Measurements from ENCODE around the gene LGI1.

Gene LGI1

GRCh38 chr10:93754761-93755160 is 3.0 kb upstream of the LGI1 start:
- H3K27ac ChIP-seq = no peak overlapping the region
- no peaks in the 10 kb centered on the region for H3K4me1 ChIP-seq
- H3K9ac ChIP-seq = no peak overlapping the region
- no peak for TF ChIP-seq Cebpa-rat (IDR thresholded peaks at IDR 0.05)
- H3K36me3 ChIP-seq = no peaks in the 10 kb centered on the region
- H3K4me3 ChIP-seq = no peak overlapping the region
- H3K9me3 ChIP-seq = no peaks in the 10 kb centered on the region
- H4K20me1 ChIP-seq = no peaks in the 10 kb centered on the region
- H3K27me3 ChIP-seq = no peaks in the 10 kb centered on the region
- H3K4me2 ChIP-seq = no peak overlapping the region

GRCh38 chr10:93755443-93756116 is 2.2 kb upstream of the LGI1 start:
- no peak overlapping the region for H3K4me2 ChIP-seq
- no peaks in the 10 kb centered on the region for H3K27me3 ChIP-seq
- H3K4me3 ChIP-seq = no peak overlapping the region
- H3K4me1 ChIP-seq = no peaks in the 10 kb centered on the region
- H3K9ac ChIP-seq = no peak overlapping the region
- no peaks in the 10 kb centered on the region for H3K36me3 ChIP-seq
- H4K20me1 ChIP-seq = no peaks in the 10 kb centered on the region
- H3K27ac ChIP-seq = no peak overlapping the region
- H3K9me3 ChIP-seq = no peaks in the 10 kb centered on the region
- no peak for TF ChIP-seq Cebpa-rat (IDR thresholded peaks at IDR 0.05)

GRCh38 chr10:93756118-93756517 is 1.6 kb upstream of the LGI1 start:
- Histone ChIP-seq H3K9me3 (no peaks in the 10 kb centered on the region), H4K20me1 (no peaks in the 10 kb centered on the region), H3K9ac (no peak overlapping the region), H3K36me3 (no peaks in the 10 kb centered on the region), H3K4me2 (no peak overlapping the region), H3K4me3 (no peak overlapping the region), H3K27me3 (no peaks in the 10 kb centered on the region), H3K4me1 (no peaks in the 10 kb centered on the region), H3K27ac (no peak overlapping the region)
- no peak for TF ChIP-seq Cebpa-rat (IDR thresholded peaks at IDR 0.05)

GRCh38 chr10:93757136-93757535 is 600 bp upstream of the LGI1 start:
- Histone ChIP-seq H3K4me2 (no peak overlapping the region), H3K27me3 (no peaks in the 10 kb centered on the region), H3K4me3 (no peak overlapping the region), H3K9ac (no peak overlapping the region), H3K36me3 (no peaks in the 10 kb centered on the region), H3K27ac (no peak overlapping the region), H3K4me1 (no peaks in the 10 kb centered on the region), H3K9me3 (no peaks in the 10 kb centered on the region), H4K20me1 (no peaks in the 10 kb centered on the region)
- TF ChIP-seq Cebpa-rat (IDR thresholded peaks at IDR 0.05) = no peak

GRCh38 chr10:93758508-93758885 is 761 bp downstream of the LGI1 start:
- no peak overlapping the region for H3K4me2 ChIP-seq
- no peaks in the 10 kb centered on the region for H3K27me3 ChIP-seq
- no peak overlapping the region for H3K4me3 ChIP-seq
- TF ChIP-seq Cebpa-rat (IDR thresholded peaks at IDR 0.05) = no peak
- H3K27ac ChIP-seq = no peak overlapping the region
- no peaks in the 10 kb centered on the region for H3K9me3 ChIP-seq
- H3K36me3 ChIP-seq = no peaks in the 10 kb centered on the region
- no peak overlapping the region for H3K9ac ChIP-seq
- no peaks in the 10 kb centered on the region for H3K4me1 ChIP-seq
- no peaks in the 10 kb centered on the region for H4K20me1 ChIP-seq

GRCh38 chr10:93758891-93759410 is 1.2 kb downstream of the LGI1 start:
- H3K4me1 ChIP-seq = no peaks in the 10 kb centered on the region
- H3K9me3 ChIP-seq = no peaks in the 10 kb centered on the region
- H3K27me3 ChIP-seq = no peaks in the 10 kb centered on the region
- no peak overlapping the region for H3K4me3 ChIP-seq
- no peaks in the 10 kb centered on the region for H3K36me3 ChIP-seq
- H3K9ac ChIP-seq = no peak overlapping the region
- no peaks in the 10 kb centered on the region for H4K20me1 ChIP-seq
- no peak for TF ChIP-seq Cebpa-rat (IDR thresholded peaks at IDR 0.05)
- H3K27ac ChIP-seq = no peak overlapping the region
- H3K4me2 ChIP-seq = no peak overlapping the region

- no peak overlapping the region for H3K4me2 ChIP-seq
- H3K9me3 ChIP-seq = no peaks in the 10 kb centered on the region
- no peak for TF ChIP-seq Cebpa-rat (IDR thresholded peaks at IDR 0.05)
- H3K36me3 ChIP-seq = no peaks in the 10 kb centered on the region
- H3K27me3 ChIP-seq = no peaks in the 10 kb centered on the region
- H3K27ac ChIP-seq = no peak overlapping the region
- no peak overlapping the region for H3K9ac ChIP-seq
- H3K4me1 ChIP-seq = no peaks in the 10 kb centered on the region
- no peak overlapping the region for H3K4me3 ChIP-seq
- H4K20me1 ChIP-seq = no peaks in the 10 kb centered on the region
Measured at GRCh38 chr10:93760490-93760889, 2.8 kb downstream of the LGI1 start.

GRCh38 chr10:93762979-93763391 is 5.2 kb downstream of the LGI1 start:
- H3K36me3 ChIP-seq = no peaks in the 10 kb centered on the region
- H3K9ac ChIP-seq = no peak overlapping the region
- no peak for TF ChIP-seq Cebpa-rat (IDR thresholded peaks at IDR 0.05)
- H3K27ac ChIP-seq = no peak overlapping the region
- no peaks in the 10 kb centered on the region for H3K27me3 ChIP-seq
- no peaks in the 10 kb centered on the region for H4K20me1 ChIP-seq
- H3K4me3 ChIP-seq = no peak overlapping the region
- H3K4me2 ChIP-seq = no peak overlapping the region
- H3K4me1 ChIP-seq = no peaks in the 10 kb centered on the region
- H3K9me3 ChIP-seq = no peaks in the 10 kb centered on the region

- Histone ChIP-seq H3K4me3 (no peak overlapping the region), H3K27me3 (no peaks in the 10 kb centered on the region), H4K20me1 (no peaks in the 10 kb centered on the region), H3K9me3 (no peaks in the 10 kb centered on the region), H3K36me3 (no peaks in the 10 kb centered on the region), H3K9ac (no peak overlapping the region), H3K27ac (no peak overlapping the region), H3K4me2 (no peak overlapping the region), H3K4me1 (no peaks in the 10 kb centered on the region)
- no peak for TF ChIP-seq Cebpa-rat (IDR thresholded peaks at IDR 0.05)
Measured at GRCh38 chr10:93766918-93767317, 9.2 kb downstream of the LGI1 start.

- no peak overlapping the region for H3K4me2 ChIP-seq
Measured at GRCh38 chr10:93767724-93768399, 10.1 kb downstream of the LGI1 start.

More at GRCh38 chr10:93767724-93768399, 10.1 kb downstream of the LGI1 start:
- H3K4me1 ChIP-seq = no peaks in the 10 kb centered on the region
- no peak overlapping the region for H3K9ac ChIP-seq
- H3K36me3 ChIP-seq = no peaks in the 10 kb centered on the region
- no peak for TF ChIP-seq Cebpa-rat (IDR thresholded peaks at IDR 0.05)
- H3K27ac ChIP-seq = no peak overlapping the region
- no peak overlapping the region for H3K4me3 ChIP-seq
- H3K27me3 ChIP-seq = no peaks in the 10 kb centered on the region
- H3K9me3 ChIP-seq = no peaks in the 10 kb centered on the region
- no peaks in the 10 kb centered on the region for H4K20me1 ChIP-seq

All from BLaER1 (cell line).